ENCODE data around the gene COL24A1.

GRCh38 chr1:86192417-86192816 lies 35.8 kb upstream of the COL24A1 start:
- TF ChIP-seq, protein P1, sequence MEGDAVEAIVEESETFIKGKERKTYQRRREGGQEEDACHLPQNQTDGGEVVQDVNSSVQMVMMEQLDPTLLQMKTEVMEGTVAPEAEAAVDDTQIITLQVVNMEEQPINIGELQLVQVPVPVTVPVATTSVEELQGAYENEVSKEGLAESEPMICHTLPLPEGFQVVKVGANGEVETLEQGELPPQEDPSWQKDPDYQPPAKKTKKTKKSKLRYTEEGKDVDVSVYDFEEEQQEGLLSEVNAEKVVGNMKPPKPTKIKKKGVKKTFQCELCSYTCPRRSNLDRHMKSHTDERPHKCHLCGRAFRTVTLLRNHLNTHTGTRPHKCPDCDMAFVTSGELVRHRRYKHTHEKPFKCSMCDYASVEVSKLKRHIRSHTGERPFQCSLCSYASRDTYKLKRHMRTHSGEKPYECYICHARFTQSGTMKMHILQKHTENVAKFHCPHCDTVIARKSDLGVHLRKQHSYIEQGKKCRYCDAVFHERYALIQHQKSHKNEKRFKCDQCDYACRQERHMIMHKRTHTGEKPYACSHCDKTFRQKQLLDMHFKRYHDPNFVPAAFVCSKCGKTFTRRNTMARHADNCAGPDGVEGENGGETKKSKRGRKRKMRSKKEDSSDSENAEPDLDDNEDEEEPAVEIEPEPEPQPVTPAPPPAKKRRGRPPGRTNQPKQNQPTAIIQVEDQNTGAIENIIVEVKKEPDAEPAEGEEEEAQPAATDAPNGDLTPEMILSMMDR (IDR thresholded peaks at IDR 0.05; ENCODE audit: control extremely low read depth in 1 of 3, insufficient read depth in 1 of 3, low read depth in 1 of 3, low read length in 3 of 3): no peak
- no peak for TF ChIP-seq HDAC6 (IDR thresholded peaks at IDR 0.05; ENCODE audit: low read depth, low read length)
- TF ChIP-seq GTF2F1 (IDR thresholded peaks at IDR 0.05; ENCODE audit: borderline replicate concordance, low read depth, low read length): no peak
- TF ChIP-seq YY1 (IDR thresholded peaks at IDR 0.05; ENCODE audit: low read depth, low read length): no peak
- no peak for TF ChIP-seq EP300 (IDR thresholded peaks at IDR 0.05; ENCODE audit: borderline replicate concordance in 1 of 2, low read depth in 2 of 2, low read length in 2 of 2)
- no peak for TF ChIP-seq CHD2 (IDR thresholded peaks at IDR 0.05; ENCODE audit: low read length)
- TF ChIP-seq CEBPB (IDR thresholded peaks at IDR 0.05; ENCODE audit: low read depth, low read length): no peak
- TF ChIP-seq, protein P2, sequence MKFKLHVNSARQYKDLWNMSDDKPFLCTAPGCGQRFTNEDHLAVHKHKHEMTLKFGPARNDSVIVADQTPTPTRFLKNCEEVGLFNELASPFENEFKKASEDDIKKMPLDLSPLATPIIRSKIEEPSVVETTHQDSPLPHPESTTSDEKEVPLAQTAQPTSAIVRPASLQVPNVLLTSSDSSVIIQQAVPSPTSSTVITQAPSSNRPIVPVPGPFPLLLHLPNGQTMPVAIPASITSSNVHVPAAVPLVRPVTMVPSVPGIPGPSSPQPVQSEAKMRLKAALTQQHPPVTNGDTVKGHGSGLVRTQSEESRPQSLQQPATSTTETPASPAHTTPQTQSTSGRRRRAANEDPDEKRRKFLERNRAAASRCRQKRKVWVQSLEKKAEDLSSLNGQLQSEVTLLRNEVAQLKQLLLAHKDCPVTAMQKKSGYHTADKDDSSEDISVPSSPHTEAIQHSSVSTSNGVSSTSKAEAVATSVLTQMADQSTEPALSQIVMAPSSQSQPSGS (IDR thresholded peaks at IDR 0.05; ENCODE audit: low read length): no peak
- TF ChIP-seq FOSL1 (IDR thresholded peaks at IDR 0.05; ENCODE audit: insufficient read depth, low read depth, low read length): no peak
- TF ChIP-seq CBX5 (IDR thresholded peaks at IDR 0.05; ENCODE audit: low read depth, low read length): no peak
- TF ChIP-seq EGR1 (IDR thresholded peaks at IDR 0.05; ENCODE audit: borderline replicate concordance, low read depth, low read length): no peak

Measured in H1 (cell line).